ENCODE measurements around the gene HSDL2.
A peak's percentile ranks its signal among the peaks of the same experiment; 100 is the strongest.
"Not testable (repeated sequence)": the region's sequence is repeated elsewhere in the genome, so short reads cannot be mapped to it uniquely, and the experiment has no call there.

Gene HSDL2

GRCh38 chr9:112367465-112367864 lies 12.4 kb upstream of the HSDL2 start:
- FAIRE-seq, result no peak

DNA sequence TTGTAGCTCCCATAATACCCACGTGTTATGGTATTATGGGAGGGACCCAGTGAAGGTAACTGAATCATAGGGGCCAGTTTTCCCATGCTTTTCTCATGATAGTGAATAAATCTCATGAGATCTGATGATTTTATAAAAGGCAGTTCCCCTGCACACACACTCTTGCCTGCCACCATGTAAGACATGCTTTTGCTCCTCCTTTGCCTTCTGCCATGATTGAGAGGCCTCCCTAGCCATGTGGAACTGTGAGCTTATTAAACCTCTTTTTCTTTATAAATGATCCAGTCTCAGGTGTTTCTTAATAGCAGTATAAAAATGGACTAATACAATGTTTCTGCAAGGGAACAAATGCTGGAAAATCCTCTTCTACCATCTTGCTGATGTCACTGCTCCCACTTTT lies 10.1 kb upstream of the HSDL2 start:
- no peak for FAIRE-seq

GRCh38 chr9:112371060-112371459 lies 8.8 kb upstream of the HSDL2 start:
- no peak for FAIRE-seq

DNA sequence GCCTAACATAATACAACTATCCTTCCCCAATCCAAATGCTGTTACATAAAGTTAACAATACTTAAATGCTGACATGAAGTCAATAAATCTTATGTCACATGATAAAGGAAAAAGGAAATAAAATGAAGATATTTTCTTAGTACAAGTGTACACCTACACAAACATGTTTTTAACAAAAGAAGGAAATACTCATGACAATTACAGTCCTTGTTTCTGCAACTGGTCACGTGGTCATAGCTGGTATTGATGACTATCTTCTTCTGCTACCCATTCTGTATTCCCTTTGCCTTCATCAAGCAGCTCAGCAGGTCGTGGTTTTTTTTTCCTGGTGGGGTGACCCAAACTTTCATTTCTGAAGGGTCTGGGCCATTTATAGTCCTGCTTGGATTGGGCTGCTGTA lies 6.2 kb upstream of the HSDL2 start:
- FAIRE-seq, result not testable (repeated sequence)

- not testable (repeated sequence) for FAIRE-seq
Observed at GRCh38 chr9:112374232-112374631, 5.7 kb upstream of the HSDL2 start.

- no peak for FAIRE-seq
Observed at GRCh38 chr9:112375361-112375760, 4.5 kb upstream of the HSDL2 start.

DNA sequence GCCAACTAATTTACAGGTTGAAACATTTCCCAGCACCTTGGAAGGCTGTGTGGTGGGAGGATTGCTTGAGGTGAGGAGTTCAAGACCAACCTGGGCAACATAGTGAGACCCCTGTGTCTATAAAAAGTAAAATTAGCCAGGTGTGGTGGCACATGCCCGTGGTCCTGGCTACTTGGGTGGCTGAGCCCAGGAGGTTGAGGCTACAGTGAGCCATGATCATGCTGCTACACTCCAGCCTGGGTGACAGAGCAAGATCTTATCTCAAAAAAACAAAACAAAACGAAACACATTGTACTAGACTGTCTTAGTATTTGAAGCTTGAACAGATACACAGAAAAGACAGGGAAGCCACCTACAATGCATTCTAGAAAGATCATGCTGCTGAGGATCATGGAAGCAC lies 2.8 kb upstream of the HSDL2 start:
- FAIRE-seq, result no peak

DNA sequence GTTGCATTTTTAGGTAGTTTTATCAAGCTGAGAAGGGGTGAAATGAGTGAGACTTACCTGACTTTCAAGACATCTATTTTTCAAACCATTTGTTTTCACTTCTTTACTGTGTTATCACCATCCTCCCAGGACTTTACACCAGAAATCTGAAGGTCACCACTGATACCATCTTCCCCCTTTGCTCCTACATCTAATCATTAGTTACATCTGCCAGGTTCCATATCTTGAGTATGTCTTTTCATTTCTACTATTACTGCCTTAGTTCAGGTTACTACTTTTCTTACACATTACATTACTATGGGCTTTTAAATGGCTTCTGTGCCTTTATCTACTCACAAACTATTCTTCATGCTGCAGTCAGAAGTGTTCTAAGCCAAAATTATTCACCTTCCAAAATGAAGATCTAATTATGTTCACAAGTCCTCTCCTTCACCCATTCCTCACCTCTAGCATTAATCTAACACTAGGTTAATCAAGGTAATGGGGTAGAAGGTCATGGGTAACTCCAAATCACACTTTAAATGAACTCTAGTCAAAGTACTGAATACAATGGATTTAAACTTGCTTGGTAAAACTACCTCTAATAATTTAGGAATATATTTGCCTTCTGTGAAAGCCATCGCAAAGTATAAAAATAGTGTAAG lies 2.1 kb upstream of the HSDL2 start:
- no peak for FAIRE-seq

GRCh38 chr9:112378328-112379176 lies 1.4 kb upstream of the HSDL2 start:
- no peak for FAIRE-seq

GRCh38 chr9:112379177-112380101 lies 469 bp upstream of the HSDL2 start:
- FAIRE-seq, result no peak

DNA sequence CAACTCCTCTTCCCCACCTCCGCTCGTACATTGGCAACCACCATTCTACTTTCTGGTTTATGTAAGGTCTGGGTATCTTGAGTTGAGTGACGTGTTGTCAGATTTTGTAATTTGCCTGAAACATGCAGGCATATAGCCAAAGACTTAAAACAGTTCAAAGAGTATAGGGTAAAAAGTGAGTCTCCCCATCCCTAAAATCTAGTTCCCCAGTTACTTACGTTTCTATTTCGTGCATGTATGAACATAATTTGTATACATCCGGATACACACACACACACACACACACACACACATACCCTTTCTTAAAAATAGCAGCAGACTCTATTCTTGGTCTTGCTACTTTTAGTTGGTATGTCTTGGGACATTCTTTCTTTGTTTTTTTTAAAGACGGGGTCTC lies 915 bp downstream of the HSDL2 start:
- FAIRE-seq, result no peak

GRCh38 chr9:112382066-112382465 lies 2.2 kb downstream of the HSDL2 start:
- FAIRE-seq, result no peak

- no peak for FAIRE-seq
Observed at GRCh38 chr9:112382501-112383364, 2.8 kb downstream of the HSDL2 start.

DNA sequence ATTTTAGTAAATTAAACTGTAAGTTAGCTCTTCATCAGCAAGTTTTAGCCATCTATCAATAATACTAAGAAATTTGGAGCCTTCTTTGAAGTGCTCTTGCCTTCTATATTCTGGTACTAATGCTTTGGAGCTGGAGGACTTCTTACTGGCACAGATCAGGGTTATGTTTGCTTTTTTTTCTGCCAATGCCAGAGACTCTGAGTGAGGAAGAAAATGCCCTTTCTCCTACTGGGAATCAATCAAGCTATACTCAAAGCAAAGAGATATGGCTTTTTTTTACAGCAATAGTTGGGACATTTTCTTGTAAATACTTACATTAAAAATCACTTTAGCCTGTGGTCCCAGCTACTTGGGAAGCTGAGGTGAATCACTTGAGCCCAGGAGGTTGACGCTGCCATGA lies 4.3 kb downstream of the HSDL2 start:
- FAIRE-seq, result no peak

GRCh38 chr9:112384690-112385089 lies 4.8 kb downstream of the HSDL2 start:
- FAIRE-seq, result peak; percentile 69

DNA sequence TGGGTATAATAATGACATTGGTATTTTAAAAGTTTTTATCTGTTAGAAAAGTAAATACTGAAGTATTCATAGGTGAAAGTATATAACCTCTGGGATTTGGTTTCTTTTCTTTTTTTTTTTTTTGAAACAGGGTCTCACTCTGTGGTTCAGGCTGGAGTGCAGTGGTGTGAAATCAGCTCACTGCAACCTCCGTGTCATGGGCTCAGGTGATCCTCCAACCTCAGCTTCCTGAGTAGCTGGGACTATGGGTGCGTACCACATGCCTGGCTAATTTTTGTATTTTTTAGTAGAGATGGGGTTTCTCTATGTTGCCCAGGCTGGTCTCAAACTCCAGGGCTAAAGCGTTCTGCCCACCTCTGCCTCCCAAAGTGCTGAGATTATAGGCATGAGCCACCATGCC lies 7.2 kb downstream of the HSDL2 start:
- no peak for FAIRE-seq

- FAIRE-seq, result not testable (repeated sequence)
Observed at GRCh38 chr9:112389897-112390296, 10.0 kb downstream of the HSDL2 start.

DNA sequence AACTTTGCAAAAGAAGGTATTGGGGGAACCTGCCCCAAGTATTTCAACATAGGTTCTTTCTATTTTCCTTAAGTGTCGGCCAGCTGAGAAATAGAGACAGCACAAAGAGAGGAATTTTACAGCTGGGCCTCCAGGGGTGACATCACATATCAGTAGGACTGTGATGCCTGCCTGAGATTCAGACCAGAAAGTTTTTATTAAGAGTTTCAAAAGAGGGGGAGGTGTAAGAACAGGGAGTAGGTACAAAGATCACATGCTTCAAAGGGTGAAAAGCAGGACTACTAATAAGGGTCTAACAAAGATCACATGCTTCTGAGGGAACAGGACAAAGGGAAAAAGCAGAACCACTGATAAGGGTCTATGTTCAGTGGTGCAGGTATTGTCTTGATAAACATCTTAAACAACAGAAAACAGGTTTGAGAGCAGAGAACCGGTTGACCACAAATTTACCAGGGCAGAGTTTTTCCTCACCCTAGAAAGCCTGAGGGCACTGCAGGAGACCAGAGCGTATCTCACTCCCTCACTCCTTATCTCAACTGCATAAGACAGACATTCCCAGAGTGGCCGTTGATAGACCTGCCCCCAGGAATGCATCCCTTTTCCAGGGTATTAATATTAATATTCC lies 12.1 kb downstream of the HSDL2 start:
- not testable (repeated sequence) for FAIRE-seq

GRCh38 chr9:112393146-112393545 lies 13.2 kb downstream of the HSDL2 start:
- FAIRE-seq, result not testable (repeated sequence)

GRCh38 chr9:112396416-112396815 lies 16.5 kb downstream of the HSDL2 start:
- no peak for FAIRE-seq

DNA sequence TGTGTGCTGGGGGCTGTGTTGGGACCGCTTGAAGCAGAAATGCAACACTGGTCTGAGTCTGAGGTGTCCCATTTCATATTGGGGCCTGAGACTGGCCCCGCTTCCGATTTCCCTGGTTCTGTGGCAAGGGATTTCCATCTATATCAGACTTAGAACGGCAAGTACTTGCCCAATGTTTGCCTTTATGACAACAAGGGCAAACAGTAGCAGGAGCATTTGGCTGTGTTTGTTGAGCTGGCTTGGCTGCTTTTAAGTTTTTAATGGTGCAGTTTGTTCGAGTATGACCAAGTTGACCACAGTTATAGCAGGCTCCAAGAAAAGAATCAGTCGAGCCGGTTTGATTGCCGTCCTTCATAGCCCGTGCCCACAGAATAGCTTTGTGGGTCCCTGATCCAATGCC lies 17.0 kb downstream of the HSDL2 start:
- FAIRE-seq, result no peak
